NK-92 treated with Interleukin-12 subunit alpha and Interleukin-12 subunit beta, amount 100 ng/mL, for 24 hours (cell line): Measurements from ENCODE around the gene TMEM184A.

Experiments
- DNase-seq: peaks from one replicate; lab custom pipeline; 2025; lab: John Stamatoyannopoulos, UW

Gene TMEM184A

DNA sequence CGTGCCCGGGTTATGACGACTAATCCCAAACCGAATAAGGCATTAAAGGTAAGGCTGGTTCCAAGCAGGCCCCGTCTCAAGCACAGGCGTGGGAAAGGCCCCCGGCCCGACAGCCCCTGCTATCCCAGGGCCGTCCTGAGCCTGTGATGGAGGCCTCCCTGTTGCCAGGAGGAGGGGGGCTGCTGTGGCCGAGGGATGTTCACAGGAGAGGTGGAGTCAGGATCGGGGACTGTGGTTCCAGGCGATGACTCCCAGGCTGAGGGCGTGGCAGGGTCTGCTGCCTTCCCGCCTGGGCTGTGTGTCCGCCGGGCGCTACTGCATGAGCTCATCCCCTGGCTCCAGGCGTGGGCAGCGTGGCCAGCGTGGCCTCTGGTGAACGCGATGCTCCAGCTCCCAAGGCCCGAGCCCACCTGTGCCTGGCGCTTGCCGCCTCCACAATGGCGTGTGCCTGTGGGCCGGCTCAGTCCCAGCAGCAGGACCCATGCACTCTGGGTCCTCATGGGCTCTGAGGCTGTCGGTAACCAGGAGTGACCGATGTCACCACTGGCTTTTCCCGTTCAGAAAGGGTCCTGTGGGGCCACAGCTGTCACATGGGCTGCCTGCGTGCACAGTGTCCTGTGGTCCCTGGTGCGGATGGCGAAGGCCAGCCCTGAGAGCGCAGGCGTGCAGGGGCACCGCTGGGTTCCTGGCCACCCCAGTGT lies 16.7 kb downstream of the TMEM184A start:
- no peak for DNase-seq

DNA sequence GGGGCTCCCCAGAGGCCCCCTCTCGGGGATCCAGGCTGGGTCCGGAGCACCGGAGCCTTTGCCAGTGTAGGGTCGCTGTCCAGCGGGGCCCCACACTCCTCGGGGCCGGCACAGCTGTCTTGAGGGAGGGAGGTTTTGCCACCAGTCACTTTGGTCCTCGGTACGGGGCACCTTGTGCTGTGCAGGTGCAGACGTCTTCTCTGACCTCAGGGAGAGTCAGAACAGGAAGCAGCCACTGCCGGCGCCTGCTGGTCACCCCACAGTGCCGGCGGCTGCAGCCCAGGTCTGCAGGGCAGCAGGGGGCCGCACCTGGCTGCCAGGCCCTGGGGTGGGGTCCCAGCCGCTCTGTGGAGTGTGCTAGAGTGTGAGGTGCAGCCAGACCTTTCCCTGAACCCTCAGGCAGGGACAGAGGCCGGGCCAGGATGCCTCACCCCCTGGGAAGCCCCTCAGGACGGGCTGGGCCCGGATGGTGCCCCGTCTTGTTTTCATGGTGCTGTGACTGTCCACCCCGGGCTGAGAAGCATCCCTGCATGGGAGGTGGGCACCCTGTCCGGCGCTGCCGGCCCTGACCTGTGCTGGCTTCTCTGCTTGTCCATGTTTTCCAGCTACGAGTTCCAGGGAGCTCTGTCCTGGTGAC lies 17.3 kb downstream of the TMEM184A start:
- no peak for DNase-seq

DNA sequence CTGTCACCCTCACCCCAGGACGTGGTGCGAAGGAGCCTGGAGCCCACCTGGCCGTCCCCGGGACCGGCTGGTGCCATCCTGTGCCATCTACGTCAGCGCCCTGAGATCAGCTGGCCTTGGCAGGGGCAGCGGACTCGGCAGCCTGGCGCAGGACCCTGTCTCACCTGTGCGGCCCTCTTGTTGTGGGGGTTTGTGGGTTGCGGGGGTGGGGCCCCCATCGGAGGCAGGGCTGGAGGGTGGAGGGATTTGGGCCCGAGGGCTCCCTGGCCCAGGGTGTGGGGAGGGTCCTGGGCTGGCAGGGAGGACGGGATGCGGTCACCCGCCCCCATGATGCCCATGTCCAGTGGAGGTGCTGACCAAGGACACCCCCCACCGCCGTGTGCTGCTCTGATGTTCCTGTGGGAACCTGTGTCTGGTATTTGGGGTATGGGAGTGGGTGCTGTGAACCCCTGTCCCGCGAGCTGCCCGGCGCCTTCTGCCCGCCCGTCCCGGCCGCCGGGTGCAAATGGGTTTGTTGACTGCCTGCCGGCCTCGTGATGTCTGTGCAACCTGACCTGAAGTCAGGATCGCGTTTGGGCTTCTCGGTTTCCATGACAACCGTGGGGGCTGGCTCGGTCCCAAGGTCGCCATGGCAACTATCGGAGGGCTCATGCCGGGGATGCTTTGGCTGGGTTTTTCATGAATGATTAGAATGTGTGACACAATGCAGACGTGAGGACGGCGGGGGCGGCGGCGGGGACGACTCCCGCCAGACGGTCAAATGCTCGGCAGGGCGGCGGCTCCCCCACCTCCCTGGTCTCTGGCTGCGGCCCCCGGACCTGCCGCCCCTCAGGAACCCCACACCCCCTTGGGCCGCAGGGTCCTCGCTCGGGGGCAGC lies 18.2 kb downstream of the TMEM184A start:
- no peak for DNase-seq

DNA sequence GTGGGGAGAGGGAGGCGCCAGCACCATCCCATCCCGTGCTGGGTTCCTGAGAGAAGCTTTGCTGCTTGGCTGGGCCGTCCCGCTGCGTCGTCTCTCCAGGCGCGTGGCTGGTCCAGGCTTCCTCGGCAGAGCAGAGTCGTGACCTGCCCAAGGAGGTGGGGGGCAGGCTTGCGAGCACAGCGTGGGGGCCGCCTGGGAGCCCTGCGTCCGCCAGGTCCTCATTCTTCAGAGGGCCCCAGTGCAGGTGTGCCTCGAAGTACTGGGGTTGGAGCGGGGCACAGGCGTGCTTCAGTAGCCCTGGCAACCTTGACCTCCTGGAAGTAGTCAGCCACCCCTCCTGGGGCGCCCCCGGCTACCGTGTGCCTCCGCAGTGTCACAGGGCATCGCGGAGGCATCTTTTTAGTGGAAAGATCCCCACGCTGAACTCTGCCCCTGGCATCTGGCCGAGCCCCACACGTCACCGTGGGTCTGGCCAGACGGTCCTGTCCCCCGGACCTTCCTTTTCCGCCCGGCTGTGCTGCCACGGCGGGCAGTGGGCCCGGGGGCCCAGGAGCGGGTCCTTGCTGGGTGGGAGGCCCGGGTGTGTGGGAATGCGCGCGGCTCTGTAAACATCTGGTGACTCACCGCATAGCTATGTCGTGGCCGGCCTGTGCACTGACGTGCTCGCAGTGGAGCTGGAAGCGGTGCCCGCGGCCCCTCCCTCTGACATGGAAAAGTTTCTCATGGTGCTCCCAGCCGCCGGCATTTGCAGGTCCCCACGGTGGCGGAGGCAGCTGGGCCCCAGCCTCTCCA lies 19.1 kb downstream of the TMEM184A start:
- DNase-seq = no peak

DNA sequence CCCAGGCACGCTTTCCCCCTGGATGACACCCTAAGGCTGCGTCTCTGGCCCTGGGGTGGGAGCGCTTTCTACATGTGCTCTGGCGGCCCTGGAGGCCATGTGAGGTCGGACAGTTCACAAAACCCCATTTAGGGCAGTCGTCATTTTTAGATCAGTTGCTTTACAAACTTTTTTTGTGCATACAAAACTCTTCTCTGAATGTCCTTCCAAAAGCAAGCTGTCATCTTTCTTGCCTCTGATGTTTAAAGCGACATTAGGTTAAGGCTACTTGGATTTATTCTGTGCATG lies 19.6 kb downstream of the TMEM184A start:
- DNase-seq = no peak

DNA sequence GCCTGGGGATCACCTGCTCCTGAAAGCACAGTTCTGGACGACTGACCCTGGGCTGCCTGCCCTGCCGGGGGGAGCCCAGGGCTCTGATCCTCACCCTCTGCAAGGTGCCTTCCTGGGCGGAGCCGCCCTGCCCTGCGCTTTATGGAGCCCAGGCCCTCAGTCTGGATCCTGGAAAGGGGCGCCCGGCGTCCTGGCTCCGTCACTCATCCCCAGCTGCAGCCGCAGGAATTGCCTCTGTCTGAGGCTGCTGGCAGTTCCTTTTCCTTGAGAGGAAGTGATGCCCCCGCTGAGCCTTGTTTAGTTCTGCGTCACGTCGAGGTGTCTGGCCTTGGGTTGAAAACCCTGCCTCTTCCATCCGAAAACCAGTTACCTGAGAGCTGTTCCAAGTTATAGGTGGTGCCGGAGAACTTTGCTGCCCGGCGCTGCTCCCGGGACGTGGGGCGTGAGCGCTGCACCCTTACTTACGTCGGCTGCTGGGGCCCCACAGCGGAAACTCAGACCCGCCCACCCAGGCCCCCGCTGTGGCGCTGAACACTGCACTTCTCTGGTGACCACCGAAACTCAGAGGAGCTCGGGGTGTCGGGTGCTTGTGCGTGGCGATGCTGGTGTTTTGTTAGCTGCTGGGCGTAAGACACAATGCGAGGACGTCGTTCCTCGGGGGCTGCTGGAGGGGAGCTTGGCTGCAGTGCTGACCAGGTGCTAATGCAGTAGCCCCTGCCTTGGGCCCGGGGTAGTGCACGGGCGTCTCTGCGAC lies 20.1 kb downstream of the TMEM184A start:
- no peak for DNase-seq

DNA sequence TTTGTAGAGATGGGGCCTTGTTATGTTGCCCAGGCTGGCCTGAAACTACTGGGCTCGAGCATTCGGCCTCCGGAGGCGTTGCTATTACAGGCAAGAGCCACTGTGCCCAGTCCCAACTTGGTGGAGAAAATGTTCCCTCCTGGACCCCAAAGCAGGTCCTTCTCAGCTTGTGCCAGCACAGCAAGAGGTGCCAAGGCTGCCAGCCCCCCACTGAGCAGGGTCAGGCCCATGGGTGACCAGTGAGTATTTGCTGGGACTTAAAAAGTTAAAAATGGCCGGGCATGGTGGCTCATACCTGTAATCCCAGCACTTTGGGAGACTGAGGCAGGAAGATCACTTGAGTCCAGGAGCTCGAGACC lies 20.9 kb downstream of the TMEM184A start:
- no peak for DNase-seq

DNA sequence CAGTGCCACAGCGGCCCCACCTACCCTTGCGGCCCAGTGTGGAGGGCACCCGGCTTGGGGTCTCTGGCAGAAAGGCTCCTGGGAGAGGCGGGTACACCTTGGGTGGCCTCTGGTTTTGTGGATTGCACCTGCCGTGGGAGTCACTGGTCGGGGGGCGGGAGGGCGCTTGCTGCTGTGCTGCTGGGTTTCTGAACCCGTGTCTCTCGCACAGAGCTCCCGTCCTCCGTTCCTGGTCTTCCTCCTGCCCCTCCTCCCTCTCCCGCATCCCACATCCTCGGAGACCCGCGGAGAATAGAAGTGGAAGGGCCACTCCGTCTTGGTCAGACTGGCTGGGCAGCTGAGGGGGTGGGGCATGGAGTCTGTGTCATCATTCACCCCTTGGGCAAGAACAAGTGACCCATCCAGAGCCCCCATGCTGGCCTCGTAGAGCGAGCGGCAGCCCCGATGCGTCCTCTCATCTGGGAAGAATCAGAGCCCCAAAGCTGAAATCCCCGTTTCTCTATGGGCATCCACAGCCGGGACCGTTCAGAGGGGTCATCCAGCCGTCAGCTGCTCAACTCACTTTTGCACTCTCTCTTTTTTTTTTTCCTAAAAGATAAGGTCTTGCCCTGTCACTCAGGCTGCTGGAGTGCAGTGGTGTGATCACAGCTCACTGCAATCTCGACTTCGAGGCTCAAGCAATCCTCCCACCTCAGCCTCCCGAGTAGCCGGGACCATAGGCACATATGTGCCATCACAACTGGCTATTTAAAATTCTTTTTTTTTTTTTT lies 21.5 kb downstream of the TMEM184A start:
- DNase-seq = no peak

DNA sequence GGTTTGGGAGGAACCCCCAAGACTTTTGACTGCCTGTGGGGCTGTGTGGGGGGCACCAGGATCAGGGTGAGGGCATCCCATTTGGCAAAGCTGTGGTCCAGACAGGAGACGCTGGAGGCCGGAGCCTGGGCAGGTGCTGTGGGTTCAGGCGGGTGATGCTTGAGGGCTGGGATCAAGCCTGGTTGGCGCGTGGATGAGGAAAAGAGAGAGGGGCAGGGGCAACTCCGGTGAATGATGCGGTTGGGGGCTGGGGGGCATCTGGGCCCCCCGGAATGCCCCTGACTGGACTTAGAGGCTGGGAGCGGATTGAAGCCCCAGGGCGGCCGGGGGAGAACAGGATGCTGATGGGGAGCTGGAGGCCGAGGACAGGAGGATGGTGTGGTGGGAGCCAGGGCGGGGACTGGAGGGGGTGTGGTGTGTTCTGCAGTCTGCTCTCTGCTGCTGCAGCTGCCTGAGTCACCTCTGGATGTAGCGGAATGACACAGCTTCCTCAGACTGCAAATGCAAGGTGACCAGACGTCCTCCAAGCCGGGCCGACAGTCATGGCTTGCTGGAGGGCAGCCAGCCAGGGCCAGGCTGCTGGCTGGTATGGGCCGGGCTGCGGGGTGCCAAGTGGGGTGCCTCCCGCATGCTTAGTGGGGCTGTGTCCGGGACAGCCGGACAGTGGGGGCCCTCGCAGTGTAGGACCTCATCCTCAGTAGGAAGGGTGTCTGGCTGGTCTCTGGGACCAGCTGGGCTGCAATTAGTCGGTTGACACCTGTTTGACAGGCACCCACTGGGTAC lies 22.3 kb downstream of the TMEM184A start:
- no peak for DNase-seq

DNA sequence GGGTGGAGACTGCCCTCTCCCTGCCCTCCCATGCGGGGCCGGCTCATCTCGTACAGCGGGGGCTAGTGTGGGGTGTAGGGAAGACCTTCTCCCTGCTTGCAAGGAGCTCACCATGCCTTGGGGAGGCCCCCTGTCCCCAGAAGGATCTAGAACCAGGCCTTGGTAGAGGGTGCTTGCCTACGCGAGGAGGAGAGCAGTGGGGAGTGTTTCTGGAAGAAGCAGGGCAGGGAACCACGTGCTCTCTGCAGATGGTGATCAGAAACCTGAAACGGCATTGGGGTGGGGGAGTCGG lies 22.8 kb downstream of the TMEM184A start:
- DNase-seq = no peak

DNA sequence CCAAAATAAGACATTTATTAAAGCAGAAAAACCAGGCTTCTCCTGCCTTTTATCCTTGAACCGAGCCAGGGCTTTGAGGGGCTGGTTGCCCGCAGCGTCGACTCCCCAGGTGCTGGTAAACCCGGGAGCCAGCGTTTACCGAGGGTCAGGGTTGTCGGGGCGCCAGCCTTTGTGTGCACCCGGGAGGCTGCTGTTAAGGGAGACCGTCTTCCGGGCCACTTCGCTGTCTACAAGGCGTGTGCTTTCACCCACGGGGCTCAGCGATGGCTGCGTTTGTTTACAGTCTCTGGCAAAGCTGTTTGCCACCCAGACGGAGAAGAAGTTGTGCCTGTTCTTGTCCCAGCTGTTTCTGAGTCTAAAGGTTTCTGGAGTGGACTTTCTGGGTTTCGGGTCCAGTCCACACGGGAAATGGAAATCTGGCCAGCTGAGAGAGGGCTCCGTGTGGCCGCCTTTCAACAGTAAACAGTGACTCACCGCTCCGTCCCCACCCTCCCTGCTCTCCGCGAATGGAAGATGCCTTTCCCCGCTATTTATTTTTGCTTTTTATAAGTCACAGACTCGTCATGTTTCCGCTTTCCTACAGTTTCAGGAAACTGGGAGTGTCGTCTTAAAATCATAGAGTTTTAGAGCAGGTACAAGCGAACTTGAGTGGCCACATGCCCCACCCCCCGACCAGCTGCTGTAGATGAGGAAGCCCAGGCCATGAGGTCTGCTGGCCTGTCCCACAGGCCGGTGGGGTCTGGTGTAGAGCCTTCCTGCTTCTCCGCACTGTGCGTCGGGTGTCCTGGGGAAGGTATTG lies 23.4 kb downstream of the TMEM184A start:
- no peak for DNase-seq

DNA sequence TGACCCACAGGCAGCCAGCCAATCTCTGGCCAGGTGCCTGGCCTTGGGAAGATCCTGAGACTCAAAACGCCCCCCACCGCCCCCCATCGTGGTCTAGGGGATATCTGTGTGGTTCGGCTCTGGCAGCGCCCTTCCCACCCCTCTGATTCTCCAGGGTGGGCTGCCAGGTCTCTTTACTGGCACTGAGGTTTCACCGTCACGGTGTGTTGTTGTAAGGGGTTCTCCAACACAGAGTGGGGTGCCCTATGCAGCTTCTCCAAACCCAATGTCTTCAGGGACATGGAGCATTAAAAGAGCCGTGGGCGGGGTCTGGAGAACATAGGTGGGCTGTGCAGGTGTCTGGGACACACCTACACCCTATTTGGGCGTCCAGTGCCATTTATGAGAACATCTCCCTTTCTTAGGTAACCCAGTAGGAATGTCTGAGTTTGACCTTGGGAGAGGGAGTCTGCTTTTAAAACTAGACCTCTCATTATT lies 24.0 kb downstream of the TMEM184A start:
- DNase-seq = no peak

DNA sequence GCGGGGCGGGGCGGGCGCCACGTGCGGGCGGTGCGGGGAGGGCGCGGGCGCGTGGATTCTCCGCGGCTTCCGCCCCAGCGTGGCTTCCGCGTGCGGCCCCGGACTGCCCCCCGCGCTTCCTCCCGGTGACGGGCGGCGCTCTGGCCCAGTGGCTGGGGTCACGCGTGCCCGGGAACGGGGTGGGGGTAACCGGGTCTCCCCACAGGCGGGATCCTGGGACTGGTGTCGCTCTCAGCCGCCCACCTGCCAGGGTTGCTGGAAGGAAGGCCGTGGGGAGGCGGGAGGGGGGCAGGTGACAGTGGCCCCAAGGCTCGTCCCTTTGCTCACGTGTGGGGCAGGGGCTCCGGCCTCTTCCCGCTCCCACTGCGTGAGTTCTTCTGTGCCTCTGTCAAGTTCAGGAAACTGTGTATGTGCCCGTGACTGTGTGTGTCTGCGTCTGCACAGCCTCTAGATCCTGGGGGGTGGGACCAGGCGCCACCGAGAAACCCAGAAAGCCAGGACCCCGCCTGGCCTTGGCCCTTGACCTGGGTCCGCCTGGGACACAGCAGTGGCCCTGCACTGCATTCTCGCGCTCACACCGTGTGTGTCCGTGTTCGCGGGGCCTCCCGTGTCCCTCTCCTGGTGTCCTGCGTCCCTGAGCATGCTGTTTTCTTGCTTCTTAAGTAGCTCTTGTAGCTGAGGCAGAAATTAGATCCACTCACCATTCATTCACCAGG lies 24.6 kb downstream of the TMEM184A start:
- DNase-seq = no peak

DNA sequence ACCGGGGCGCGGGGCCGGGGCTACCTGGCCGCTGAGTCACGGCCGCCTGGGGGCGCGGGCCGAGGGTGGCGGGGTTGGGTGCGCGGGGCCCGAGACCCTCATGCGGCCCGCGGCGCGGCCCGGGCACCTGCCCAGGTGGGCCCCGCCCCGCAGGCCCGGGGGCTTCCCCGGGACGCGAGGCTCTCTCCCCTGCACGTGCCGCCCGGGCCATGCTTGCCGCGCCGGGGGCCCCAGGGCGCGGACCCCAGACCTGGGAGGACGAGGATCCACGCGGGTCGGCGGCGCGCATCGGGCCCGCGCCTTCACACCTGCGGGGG lies 25.1 kb downstream of the TMEM184A start:
- DNase-seq = no peak

DNA sequence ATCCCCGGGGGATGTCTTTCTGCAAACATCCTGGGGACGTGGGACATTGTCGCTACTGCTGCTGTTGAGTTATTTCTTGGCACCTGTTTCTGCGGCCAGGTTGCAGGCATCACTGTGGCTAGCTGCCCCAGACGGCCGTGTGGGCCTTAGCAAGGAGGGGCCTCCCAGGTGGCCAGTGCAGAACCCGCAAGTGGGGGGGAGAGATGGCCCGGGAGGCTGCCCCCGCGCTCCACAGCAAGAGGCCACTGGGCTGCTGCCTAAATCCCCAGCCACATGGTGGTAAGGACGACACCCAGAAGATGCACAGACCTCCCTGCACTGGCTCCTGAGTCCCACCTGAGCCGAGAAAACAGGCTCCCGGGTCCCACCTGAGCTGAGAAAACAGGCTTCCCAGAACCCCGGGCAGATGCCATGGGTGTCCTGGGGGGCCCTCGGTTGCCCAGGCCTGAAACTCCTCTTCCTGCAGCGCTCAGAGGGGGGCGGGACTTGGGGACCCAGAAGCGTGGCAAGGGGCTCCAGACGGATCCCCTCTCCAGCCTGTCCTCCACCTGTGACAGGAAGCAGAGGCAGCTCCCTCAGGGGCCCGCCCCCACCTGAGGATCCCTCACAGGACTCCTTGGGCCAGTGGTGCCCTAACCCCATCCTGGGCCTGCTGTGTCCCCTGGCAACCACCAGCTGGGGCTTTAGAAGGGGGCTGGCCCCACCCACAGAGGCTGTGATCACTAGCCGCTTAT lies 26.5 kb downstream of the TMEM184A start:
- DNase-seq = no peak

DNA sequence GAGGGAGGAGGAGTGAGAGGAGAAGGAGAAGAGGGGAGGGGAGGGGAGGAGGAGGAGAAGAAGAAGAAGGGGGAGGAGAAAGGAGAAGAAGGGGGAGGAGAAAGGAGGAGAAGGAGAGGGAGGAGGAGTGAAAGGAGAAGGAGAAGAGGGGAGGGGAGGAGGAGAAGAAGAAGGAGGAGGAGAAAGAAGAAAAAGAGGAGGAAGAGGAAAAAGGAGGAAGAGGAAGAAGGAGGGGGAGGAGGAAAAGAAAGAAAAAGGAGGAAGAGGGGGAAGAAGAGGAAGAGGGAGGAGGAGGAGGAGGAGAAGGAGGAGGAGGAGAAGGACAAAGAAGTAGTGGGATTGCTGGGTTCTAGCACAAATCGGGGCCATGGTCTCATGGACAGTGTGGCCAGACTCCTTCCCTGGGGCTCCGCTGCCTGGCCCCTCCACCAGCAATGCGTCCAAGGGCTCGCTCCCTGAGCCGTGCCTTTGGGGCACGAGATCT lies 29.7 kb downstream of the TMEM184A start:
- no peak for DNase-seq

DNA sequence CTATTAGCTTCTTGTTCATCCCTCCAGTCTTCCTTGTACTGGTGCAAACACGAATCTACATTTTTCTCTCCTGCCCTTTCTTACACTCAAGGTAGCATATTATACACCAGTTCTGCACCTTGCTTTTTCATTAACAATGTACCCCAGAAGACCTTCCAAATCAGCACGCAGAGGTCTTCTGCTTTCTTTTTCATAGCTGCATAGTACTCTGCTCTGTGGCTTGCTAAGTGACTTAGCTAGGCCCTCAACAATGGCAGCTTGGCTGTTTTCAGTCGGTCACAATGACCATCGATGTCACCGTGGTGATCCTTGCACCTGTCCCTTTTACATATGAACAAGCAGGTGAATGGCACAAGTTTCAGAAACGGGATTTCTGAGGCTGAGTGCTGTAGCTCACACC lies 30.6 kb downstream of the TMEM184A start:
- no peak for DNase-seq

DNA sequence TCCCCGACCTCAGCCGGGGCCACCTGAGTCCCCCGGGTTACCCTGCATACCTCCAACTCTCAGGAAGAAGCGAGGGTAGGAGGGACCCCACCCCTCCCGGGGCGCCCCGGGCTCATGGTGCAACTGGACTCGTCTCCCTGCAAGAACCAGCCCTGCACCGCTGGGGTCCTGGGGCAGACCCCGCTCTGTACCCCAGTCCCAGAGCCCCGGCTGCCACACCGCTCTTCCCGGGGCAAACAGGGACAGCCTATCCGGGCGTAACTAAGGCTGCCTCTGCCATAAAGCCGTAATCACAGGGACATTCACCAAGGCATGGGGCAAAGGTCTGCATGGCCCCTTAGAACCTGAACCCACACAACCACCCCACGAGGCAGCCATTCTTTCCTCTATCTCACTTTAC lies 32.2 kb downstream of the TMEM184A start:
- no peak for DNase-seq
